HG03280 (cell line): Measurements from ENCODE around the gene TMEM263.
"Not testable (repeated sequence)": the region's sequence is repeated elsewhere in the genome, so short reads cannot be mapped to it uniquely, and the experiment has no call there.

Source experiments
- ATAC-seq: cut with Tn5 transposase; IDR thresholded peaks from one replicate; pipeline ENCODE4 v1.9.1; 2021; ENCODE audit warnings: mild to moderate bottlenecking, moderate library complexity; ENCODE audit not compliant: unreplicated experiment

The TMEM263 gene

GRCh38 chr12:106955377-106956047 is at the start of gene TMEM263:
TMEM263 (plus strand) TSS chr12:106955907; CDS start chr12:106967117, 11,210 bp downstream.
- ATAC-seq = peak; percentile 81

GRCh38 chr12:106906715-106907114 is 49.0 kb upstream of the TMEM263 start:
- no peak for ATAC-seq

- peak; percentile 52 for ATAC-seq
Measured at GRCh38 chr12:106907411-106907810, 48.3 kb upstream of the TMEM263 start.

GRCh38 chr12:106907846-106908245 is 47.9 kb upstream of the TMEM263 start:
- ATAC-seq = no peak

- ATAC-seq = no peak
Measured at GRCh38 chr12:106908561-106908960, 47.1 kb upstream of the TMEM263 start.

GRCh38 chr12:106910202-106910601 is 45.5 kb upstream of the TMEM263 start:
- peak; percentile 54 for ATAC-seq

- ATAC-seq = no peak
Measured at GRCh38 chr12:106911581-106911980, 44.1 kb upstream of the TMEM263 start.

GRCh38 chr12:106913456-106913855 is 42.3 kb upstream of the TMEM263 start:
- ATAC-seq = no peak

GRCh38 chr12:106914796-106915634 is 40.7 kb upstream of the TMEM263 start:
- peak; percentile 57 for ATAC-seq

- ATAC-seq = no peak
Measured at GRCh38 chr12:106915635-106916026, 40.1 kb upstream of the TMEM263 start.

GRCh38 chr12:106917503-106917902 is 38.2 kb upstream of the TMEM263 start:
- ATAC-seq = no peak

GRCh38 chr12:106918746-106919145 is 37.0 kb upstream of the TMEM263 start:
- no peak for ATAC-seq

GRCh38 chr12:106919910-106920544 is 35.7 kb upstream of the TMEM263 start:
- ATAC-seq = no peak

GRCh38 chr12:106921976-106922375 is 33.7 kb upstream of the TMEM263 start:
- not testable (repeated sequence) for ATAC-seq

- ATAC-seq = not testable (repeated sequence)
Measured at GRCh38 chr12:106923594-106923993, 32.1 kb upstream of the TMEM263 start.

- no peak for ATAC-seq
Measured at GRCh38 chr12:106924268-106924861, 31.3 kb upstream of the TMEM263 start.

GRCh38 chr12:106926657-106927056 is 29.1 kb upstream of the TMEM263 start:
- ATAC-seq = no peak

- no peak for ATAC-seq
Measured at GRCh38 chr12:106934277-106934676, 21.4 kb upstream of the TMEM263 start.

- no peak for ATAC-seq
Measured at GRCh38 chr12:106941481-106942156, 14.1 kb upstream of the TMEM263 start.

- no peak for ATAC-seq
Measured at GRCh38 chr12:106942775-106943174, 12.9 kb upstream of the TMEM263 start.
